ENCODE data around the gene STARD9.
"Not testable (repeated sequence)": the region's sequence is repeated elsewhere in the genome, so short reads cannot be mapped to it uniquely, and the experiment has no call there.

Gene STARD9

DNA sequence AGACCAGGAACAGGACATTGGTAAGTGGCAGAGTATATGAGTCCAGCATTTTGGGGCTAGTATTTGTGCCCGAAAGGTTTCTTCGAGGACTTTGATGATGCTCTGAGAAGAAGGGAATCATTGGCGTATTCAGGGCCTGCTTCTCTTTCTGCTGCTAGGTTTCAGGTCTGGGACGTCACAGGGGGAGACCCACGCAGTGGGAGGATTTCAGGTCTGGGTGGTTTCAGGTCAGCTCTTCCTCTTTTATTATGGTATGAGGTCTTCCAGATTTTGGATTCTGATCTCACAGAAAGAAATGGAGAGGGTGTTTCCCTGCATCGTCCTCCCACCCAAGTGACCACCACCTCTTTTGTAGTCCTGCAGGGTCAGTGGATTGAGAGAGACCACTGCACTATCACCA, 99.1 kb downstream of the STARD9 start:
- TF ChIP-seq, protein P1, sequence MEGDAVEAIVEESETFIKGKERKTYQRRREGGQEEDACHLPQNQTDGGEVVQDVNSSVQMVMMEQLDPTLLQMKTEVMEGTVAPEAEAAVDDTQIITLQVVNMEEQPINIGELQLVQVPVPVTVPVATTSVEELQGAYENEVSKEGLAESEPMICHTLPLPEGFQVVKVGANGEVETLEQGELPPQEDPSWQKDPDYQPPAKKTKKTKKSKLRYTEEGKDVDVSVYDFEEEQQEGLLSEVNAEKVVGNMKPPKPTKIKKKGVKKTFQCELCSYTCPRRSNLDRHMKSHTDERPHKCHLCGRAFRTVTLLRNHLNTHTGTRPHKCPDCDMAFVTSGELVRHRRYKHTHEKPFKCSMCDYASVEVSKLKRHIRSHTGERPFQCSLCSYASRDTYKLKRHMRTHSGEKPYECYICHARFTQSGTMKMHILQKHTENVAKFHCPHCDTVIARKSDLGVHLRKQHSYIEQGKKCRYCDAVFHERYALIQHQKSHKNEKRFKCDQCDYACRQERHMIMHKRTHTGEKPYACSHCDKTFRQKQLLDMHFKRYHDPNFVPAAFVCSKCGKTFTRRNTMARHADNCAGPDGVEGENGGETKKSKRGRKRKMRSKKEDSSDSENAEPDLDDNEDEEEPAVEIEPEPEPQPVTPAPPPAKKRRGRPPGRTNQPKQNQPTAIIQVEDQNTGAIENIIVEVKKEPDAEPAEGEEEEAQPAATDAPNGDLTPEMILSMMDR (conservative IDR thresholded peaks at IDR 0.05): no peak
- no peak overlapping the region for H3K27ac ChIP-seq

DNA sequence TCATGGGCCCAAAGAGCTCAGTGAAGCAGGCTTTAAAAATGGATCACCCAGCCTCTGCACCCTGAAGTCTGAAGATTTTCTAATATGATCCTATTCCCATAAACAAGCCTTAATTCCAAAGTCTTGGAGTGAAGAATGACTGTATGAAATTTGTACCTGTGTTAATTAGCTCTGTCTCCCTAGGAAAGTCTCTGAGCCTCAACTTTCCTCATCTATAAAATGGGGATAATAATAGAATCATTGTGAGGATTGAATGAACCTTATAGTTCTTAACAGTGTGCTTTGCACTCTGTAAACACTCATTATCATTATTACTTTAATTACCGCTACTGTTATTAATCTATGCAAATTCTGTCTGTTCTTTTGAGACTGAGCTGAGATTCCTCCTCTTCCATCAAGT, 99.6 kb downstream of the STARD9 start:
- TF ChIP-seq, protein P1 (conservative IDR thresholded peaks at IDR 0.05): no peak
- no peak for TF ChIP-seq ZFX (IDR thresholded peaks at IDR 0.05)
- no peak overlapping the region for H3K27ac ChIP-seq

DNA sequence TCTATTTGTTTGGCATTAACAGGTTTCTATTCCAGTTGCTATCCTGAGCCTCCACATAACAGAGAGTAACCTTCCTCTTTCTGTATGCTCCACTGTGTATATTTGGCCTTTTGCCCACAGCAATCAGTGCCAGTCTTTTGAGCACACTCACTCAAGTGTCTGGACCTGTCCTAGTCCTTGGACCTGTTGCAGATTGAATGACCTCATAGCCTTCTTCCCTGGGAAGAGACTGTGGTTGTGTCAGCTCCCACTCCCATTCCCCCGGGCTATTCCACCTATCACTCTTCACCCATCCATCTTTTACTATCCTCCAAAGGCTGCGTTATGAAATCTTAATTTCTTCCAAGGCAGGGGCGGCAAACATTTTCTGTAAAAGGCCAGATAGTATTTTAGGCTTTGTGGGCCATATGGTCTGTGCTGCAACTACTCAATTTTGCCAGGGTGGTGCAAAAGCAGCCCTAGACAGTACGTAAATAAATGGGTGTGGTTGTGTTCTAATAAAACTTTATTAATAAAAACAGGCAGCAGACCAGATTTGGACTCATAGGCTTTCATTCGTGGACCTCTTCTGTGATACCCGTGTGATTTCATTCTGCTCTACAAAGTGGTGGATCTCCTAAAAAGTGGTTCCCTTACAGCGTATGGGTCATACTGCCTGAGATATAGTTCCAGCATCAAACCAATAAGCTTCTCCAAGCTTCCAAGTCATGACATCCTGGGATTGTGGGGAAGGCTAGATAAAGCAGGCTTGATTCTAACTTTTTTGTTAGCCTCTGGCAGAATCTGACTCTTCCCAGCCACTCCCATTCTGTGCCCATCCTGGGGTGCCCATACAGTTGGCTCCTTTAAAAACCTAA, 104.1 kb downstream of the STARD9 start:
- H3K27ac ChIP-seq: no peak overlapping the region
- no peak for TF ChIP-seq ZFX (IDR thresholded peaks at IDR 0.05)
- TF ChIP-seq, protein P1 (conservative IDR thresholded peaks at IDR 0.05): no peak

DNA sequence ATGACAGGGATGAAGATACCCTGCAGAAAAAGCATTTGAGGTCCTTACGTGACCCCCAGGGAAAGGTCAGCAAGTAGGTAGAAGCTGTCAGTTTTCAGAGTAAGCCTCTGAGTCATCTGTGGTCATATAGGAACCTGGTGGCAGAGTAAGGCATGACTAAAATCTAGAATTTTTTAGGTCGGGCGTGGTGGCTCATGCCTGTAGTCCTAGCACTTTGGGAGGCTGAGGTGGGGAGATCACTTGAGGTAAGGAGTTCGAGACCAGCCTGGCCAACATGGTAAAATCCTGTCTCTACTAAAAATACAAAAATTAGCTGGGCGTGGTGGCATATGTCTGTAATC, 104.7 kb downstream of the STARD9 start:
- H3K27ac ChIP-seq: not testable (repeated sequence)

DNA sequence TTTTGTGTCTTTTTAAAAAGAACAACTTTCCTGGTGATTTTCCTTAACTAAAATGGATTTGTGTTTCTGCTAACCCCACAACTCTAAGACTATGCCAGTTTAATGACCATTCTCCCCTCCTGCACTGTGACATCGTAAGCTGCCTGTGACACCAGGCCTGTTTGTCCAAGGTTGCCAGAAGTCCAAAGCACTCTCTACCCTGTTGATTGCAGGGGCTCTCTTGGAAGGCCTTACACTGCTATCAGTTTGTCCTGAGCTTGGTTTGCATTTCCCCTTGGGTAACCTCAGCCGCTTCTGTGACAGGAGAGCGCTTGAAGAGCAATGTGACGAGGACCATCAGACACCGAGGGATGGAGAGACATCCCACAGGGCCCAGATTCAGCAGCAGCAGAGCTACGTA, 105.7 kb downstream of the STARD9 start:
- no peak for TF ChIP-seq ZFX (IDR thresholded peaks at IDR 0.05)
- TF ChIP-seq, protein P1 (conservative IDR thresholded peaks at IDR 0.05): no peak
- no peak overlapping the region for H3K27ac ChIP-seq

DNA sequence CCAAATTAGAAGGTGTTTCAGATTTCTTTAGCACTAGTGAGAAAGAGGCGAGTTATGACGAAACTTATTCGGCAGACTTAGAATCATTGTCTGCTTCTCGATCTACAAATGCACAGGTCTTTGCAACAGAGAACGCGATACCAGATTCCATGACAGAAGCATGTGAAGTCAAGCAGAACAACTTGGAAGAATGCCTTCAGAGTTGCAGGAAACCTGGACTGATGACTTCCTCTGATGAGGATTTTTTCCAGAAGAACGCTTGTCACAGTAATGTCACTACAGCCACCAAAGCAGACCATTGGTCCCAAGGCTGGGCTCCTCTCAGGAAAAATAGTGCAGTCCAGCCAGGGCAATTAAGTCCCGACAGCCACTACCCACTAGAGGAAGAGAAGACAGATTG, 110.9 kb downstream of the STARD9 start:
- no peak overlapping the region for H3K27ac ChIP-seq
- no peak for TF ChIP-seq ZFX (IDR thresholded peaks at IDR 0.05)
- TF ChIP-seq, protein P1 (conservative IDR thresholded peaks at IDR 0.05): no peak

DNA sequence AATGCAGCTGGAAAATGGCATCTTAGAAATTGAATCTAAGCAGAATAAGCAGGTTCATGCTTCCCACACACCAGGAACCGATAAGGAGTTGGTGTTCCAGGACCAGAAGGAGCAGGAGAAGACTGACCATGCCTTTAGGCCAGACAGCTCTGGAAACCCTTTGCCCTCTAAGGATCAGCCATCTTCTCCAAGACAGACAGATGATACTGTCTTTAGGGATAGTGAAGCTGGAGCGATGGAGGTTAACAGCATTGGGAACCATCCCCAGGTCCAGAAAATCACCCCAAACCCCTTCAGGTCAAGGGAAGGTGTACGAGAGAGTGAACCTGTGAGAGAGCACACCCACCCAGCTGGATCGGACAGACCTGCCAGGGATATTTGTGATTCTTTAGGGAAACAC, 112.3 kb downstream of the STARD9 start:
- TF ChIP-seq ZFX (IDR thresholded peaks at IDR 0.05): no peak
- TF ChIP-seq, protein P1 (conservative IDR thresholded peaks at IDR 0.05): no peak
- no peak overlapping the region for H3K27ac ChIP-seq

DNA sequence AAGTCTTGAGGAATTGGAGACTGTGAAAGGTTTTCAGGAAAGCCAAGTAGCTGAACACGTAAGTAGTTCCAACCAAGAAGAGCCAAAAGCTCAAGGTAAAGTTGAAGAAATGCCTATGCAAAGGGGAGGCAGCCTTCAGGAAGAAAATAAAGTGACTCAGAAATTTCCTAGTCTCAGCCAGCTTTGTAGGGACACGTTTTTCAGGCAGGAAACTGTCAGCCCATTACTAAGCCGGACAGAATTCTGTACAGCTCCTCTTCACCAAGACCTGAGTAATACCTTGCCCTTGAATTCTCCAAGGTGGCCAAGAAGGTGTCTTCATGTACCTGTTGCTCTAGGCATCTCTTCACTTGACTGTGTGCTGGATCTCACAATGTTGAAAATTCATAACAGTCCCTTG, 112.9 kb downstream of the STARD9 start:
- H3K27ac ChIP-seq: no peak overlapping the region
- TF ChIP-seq, protein P1 (conservative IDR thresholded peaks at IDR 0.05): no peak
- no peak for TF ChIP-seq ZFX (IDR thresholded peaks at IDR 0.05)
